GM12878 (cell line): ENCODE measurements around the gene HAGHL. TPM values are rescaled to one million over a fixed set of nuclear protein-coding genes. Genes with fewer than 3 reads are reported as not detected.
A peak's percentile ranks its signal among the peaks of the same experiment; 100 is the strongest.

Experiments
- ASH2L ChIP-seq: fragments of 300-600, 200-600 bp; sonication (generic); IDR thresholded peaks from 2 replicates; pipeline ENCODE4 v1.6.1; 2017; ENCODE audit warnings: low read depth, mild to moderate bottlenecking, borderline replicate concordance
- EGR1 ChIP-seq, 2 experiments: IDR thresholded peaks; 1 replicate in 1 of 2; 2 replicates in 1 of 2; pipeline ENCODE4 v1.6.1; 2011 to 2012; ENCODE audit warnings: low read depth in 2 of 2, low read length in 2 of 2, borderline replicate concordance in 1 of 2, mild to moderate bottlenecking in 1 of 2, moderate library complexity in 1 of 2
- EP300 ChIP-seq, 2 experiments: fragments of 150-350 bp in 1 of 2; IDR thresholded peaks; 2 replicates each; pipeline ENCODE4 v1.6.1; 2011 to 2012; ENCODE audit warnings: low read depth in 2 of 2, low read length in 2 of 2, borderline replicate concordance in 1 of 2, improper control_type of control experiment in 1 of 2, inconsistent platforms in 1 of 2; ENCODE audit not compliant: control insufficient read depth in 1 of 2
- GABPA ChIP-seq: IDR thresholded peaks from 2 replicates; pipeline ENCODE4 v1.6.1; 2014; ENCODE audit warnings: antibody characterized with exemption, low read depth, mild to moderate bottlenecking, inconsistent platforms
- JUND ChIP-seq: IDR thresholded peaks from 2 replicates; pipeline ENCODE4 v1.6.1; 2012; ENCODE audit warnings: low read depth, mild to moderate bottlenecking, low read length, improper control_type of control experiment, moderate library complexity
- PML ChIP-seq: IDR thresholded peaks from 2 replicates; pipeline ENCODE4 v1.6.1; 2012; ENCODE audit warnings: low read length, inconsistent platforms
- POLR2AphosphoS5 ChIP-seq: IDR thresholded peaks from 2 replicates; pipeline ENCODE4 v1.6.1; 2011; ENCODE audit warnings: mild to moderate bottlenecking, low read length, inconsistent platforms
- RB1 ChIP-seq: fragments of 450-650 bp; formaldehyde crosslinking; IDR thresholded peaks from 2 replicates; pipeline ENCODE4 v1.6.1; 2017; ENCODE audit warnings: mild to moderate bottlenecking, borderline replicate concordance
- RFX5 ChIP-seq: IDR thresholded peaks from 2 replicates; pipeline ENCODE4 v1.6.1; 2011; ENCODE audit warnings: low read depth, low read length, improper control_type of control experiment
- STAT1 ChIP-seq: fragments of 450-650 bp; conservative IDR thresholded peaks from 2 replicates; pipeline ENCODE4 v1.6.1; 2014; ENCODE audit warnings: antibody characterized with exemption, mild to moderate bottlenecking
- WRNIP1 ChIP-seq: IDR thresholded peaks from 2 replicates; pipeline ENCODE4 v1.6.1; 2011; ENCODE audit warnings: low read depth, low read length, improper control_type of control experiment, borderline replicate concordance
- ZBED1 ChIP-seq: IDR thresholded peaks from 2 replicates; pipeline ENCODE4 v1.6.1; 2016; ENCODE audit warnings: borderline replicate concordance
- ZNF622 ChIP-seq: fragments of 450-650 bp; IDR thresholded peaks from 2 replicates; pipeline ENCODE4 v1.6.1; 2017; ENCODE audit warnings: mild to moderate bottlenecking, inconsistent platforms
- polyA plus RNA-seq, 11 experiments: library from polyadenylated mRNA; depleted of rRNA in 4 of 11; unstranded in 6 of 11; stranded (reverse) in 5 of 11; fragments of >200 nt; fragmentation: Nextera tagmentation in 4 of 11; fragmentation: Illumina TruSeq in 1 of 11; extraction: Ambion mirVana in 4 of 11; extraction: Trizol in 1 of 11; gene quantifications; 1 replicate in 1 of 11; 2 replicates in 10 of 11; pipeline versions ENCODE4 v1.2.1 to v1.2.3, GENCODE V29; 2011 to 2016; ENCODE audit warnings: inconsistent platforms in 2 of 11, missing spikeins in 2 of 11, low read depth in 1 of 11
- total RNA-seq, 4 experiments: library from RNA; depleted of rRNA in 3 of 4; stranded (reverse); fragments of >200 nt in 3 of 4; fragmentation: Illumina TruSeq in 1 of 4; extraction: Trizol in 1 of 4; gene quantifications; 2 replicates each; pipeline versions ENCODE4 v1.2.1 to v1.2.3, GENCODE V29; 2013 to 2021
- TF ChIP-seq, protein P1 (sequence below): fragments of 450-650 bp; IDR thresholded peaks from 2 replicates; pipeline ENCODE4 v1.6.1; 2017; ENCODE audit warnings: low read depth, mild to moderate bottlenecking, moderate library complexity
- TF ChIP-seq, protein P2 (sequence below): fragments of 150-350 bp; IDR thresholded peaks from 2 replicates; pipeline ENCODE4 v1.6.1; 2016; ENCODE audit warnings: low read depth, low read length
- TF ChIP-seq, protein P3 (sequence below): IDR thresholded peaks from 2 replicates; pipeline ENCODE4 v1.6.1; 2011; ENCODE audit warnings: borderline replicate concordance, low read depth, mild to moderate bottlenecking, moderate library complexity, mixed read lengths, low read length; ENCODE audit not compliant: insufficient read depth; ENCODE audit errors: extremely low read length
- TF ChIP-seq, protein P4 (sequence below): IDR thresholded peaks from 2 replicates; pipeline ENCODE4 v1.6.1; 2012; ENCODE audit warnings: low read depth, low read length, improper control_type of control experiment

The HAGHL gene
- total and polyA plus RNA-seq, 10 of the 15 experiments (the other 5 are each of a cell fraction or from before 2014, with no cell fraction given): 0.23 to 44.6 (median 16.4) TPM

DNA sequence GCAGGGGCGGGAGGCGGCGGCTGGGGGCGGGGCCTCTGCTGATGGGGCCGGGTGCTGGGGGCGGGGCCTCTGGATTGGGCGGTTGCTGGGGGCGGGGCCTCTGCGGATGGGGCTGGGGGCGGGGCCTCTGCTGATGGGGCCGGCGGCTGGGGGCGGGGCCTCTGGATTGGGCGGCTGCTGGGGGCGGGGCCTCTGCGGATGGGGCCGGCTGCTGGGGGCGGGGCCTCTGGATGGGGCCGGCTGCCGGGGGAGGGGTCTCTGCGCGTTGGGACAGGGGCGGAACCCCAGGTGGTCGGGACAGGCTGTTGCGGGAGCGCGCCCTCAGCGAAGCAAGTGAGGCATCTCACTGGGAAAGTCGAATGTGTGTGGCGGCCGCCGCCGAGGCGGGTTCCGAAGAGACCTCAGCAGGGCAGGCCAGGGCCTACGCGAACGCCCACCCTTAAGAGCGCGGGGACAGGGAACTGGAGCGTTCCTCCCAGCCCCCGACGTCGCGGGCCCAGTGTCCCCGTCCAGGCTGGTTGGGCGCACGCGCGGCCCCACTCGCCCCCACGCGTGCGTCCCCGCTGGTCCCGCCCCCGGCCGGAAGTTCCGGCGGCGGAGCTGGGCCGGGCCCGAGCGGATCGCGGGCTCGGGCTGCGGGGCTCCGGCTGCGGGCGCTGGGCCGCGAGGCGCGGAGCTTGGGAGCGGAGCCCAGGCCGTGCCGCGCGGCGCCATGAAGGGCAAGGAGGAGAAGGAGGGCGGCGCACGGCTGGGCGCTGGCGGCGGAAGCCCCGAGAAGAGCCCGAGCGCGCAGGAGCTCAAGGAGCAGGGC, 46.9 kb upstream of the HAGHL start, which contains the start of gene STUB1 (continued):
- TF ChIP-seq ASH2L: no peak
- no peak for TF ChIP-seq ZBED1
- TF ChIP-seq, protein P1, sequence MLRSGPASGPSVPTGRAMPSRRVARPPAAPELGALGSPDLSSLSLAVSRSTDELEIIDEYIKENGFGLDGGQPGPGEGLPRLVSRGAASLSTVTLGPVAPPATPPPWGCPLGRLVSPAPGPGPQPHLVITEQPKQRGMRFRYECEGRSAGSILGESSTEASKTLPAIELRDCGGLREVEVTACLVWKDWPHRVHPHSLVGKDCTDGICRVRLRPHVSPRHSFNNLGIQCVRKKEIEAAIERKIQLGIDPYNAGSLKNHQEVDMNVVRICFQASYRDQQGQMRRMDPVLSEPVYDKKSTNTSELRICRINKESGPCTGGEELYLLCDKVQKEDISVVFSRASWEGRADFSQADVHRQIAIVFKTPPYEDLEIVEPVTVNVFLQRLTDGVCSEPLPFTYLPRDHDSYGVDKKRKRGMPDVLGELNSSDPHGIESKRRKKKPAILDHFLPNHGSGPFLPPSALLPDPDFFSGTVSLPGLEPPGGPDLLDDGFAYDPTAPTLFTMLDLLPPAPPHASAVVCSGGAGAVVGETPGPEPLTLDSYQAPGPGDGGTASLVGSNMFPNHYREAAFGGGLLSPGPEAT: no peak
- no peak for TF ChIP-seq STAT1
- TF ChIP-seq RFX5: no peak
- no peak for TF ChIP-seq PML
- peak; percentile 62; the same call in 1 of the 2 replicates for TF ChIP-seq RB1
- TF ChIP-seq POLR2AphosphoS5: no peak; the same call in 1 of the 2 replicates
- TF ChIP-seq, protein P2, sequence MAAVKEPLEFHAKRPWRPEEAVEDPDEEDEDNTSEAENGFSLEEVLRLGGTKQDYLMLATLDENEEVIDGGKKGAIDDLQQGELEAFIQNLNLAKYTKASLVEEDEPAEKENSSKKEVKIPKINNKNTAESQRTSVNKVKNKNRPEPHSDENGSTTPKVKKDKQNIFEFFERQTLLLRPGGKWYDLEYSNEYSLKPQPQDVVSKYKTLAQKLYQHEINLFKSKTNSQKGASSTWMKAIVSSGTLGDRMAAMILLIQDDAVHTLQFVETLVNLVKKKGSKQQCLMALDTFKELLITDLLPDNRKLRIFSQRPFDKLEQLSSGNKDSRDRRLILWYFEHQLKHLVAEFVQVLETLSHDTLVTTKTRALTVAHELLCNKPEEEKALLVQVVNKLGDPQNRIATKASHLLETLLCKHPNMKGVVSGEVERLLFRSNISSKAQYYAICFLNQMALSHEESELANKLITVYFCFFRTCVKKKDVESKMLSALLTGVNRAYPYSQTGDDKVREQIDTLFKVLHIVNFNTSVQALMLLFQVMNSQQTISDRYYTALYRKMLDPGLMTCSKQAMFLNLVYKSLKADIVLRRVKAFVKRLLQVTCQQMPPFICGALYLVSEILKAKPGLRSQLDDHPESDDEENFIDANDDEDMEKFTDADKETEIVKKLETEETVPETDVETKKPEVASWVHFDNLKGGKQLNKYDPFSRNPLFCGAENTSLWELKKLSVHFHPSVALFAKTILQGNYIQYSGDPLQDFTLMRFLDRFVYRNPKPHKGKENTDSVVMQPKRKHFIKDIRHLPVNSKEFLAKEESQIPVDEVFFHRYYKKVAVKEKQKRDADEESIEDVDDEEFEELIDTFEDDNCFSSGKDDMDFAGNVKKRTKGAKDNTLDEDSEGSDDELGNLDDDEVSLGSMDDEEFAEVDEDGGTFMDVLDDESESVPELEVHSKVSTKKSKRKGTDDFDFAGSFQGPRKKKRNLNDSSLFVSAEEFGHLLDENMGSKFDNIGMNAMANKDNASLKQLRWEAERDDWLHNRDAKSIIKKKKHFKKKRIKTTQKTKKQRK: no peak
- TF ChIP-seq EGR1 (IDR thresholded peaks at IDR 0.05; ENCODE audit: borderline replicate concordance in 1 of 2, low read depth in 2 of 2, low read length in 2 of 2): peak in 1 of 2 experiments; percentile 82; a peak in 2 of 3 replicates
- TF ChIP-seq ZNF622: no peak
- TF ChIP-seq, protein P3, sequence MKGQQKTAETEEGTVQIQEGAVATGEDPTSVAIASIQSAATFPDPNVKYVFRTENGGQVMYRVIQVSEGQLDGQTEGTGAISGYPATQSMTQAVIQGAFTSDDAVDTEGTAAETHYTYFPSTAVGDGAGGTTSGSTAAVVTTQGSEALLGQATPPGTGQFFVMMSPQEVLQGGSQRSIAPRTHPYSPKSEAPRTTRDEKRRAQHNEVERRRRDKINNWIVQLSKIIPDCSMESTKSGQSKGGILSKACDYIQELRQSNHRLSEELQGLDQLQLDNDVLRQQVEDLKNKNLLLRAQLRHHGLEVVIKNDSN: no peak
- no peak; the same call in 1 of the 2 replicates for TF ChIP-seq GABPA
- TF ChIP-seq, protein P4, sequence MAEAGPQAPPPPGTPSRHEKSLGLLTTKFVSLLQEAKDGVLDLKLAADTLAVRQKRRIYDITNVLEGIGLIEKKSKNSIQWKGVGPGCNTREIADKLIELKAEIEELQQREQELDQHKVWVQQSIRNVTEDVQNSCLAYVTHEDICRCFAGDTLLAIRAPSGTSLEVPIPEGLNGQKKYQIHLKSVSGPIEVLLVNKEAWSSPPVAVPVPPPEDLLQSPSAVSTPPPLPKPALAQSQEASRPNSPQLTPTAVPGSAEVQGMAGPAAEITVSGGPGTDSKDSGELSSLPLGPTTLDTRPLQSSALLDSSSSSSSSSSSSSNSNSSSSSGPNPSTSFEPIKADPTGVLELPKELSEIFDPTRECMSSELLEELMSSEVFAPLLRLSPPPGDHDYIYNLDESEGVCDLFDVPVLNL: no peak
- no peak for TF ChIP-seq JUND
- TF ChIP-seq EP300 (IDR thresholded peaks at IDR 0.05; ENCODE audit: borderline replicate concordance in 1 of 2, control insufficient read depth in 1 of 2, low read depth in 2 of 2, low read length in 2 of 2): no peak
- TF ChIP-seq WRNIP1: no peak
